HepG2 (cell line): ENCODE results near the gene GNG12. TPM values are rescaled to one million over a fixed set of nuclear protein-coding genes. Genes with fewer than 3 reads are reported as not detected.

Source experiments
- ATAC-seq: fragments of 200-7000 bp; cut with Tn5 transposase; 3 replicates; pipeline ENCODE4 v1.9.1; 2020; ENCODE audit warnings: mild to moderate bottlenecking, moderate library complexity
- BruUV-seq: library from RNA; stranded (reverse); fragments of 400-500 nt; replicated peaks from 2 replicates; lab custom pipeline; 2021; lab: Mats Ljungman, UMichigan
- CTCF ChIA-PET: fragments of 300-600 bp; formaldehyde crosslinking; extraction: SDS; loops from one replicate; lab custom pipeline; 2021; ENCODE audit warnings: low total read pairs, inconsistent platforms, low intra/inter-chr PET ratio; lab: Yijun Ruan, JAX
- POLR2A ChIA-PET: fragments of 350-600 bp; sonication (Branson Sonifier 250); formaldehyde crosslinking; loops from one replicate; lab custom pipeline; 2020; ENCODE audit warnings: antibody characterized with exemption, inconsistent platforms; lab: Yijun Ruan, JAX
- DNase-seq: peaks from one replicate; pipeline ENCODE4 v3.0.0-alpha.2; 2015; ENCODE audit warnings: low spot score
- FAIRE-seq: peaks from 3 replicates; lab custom pipeline; 2011; peaks lifted over from hg19 to GRCh38; lab: Jason Lieb, UNC
- H2AFZ ChIP-seq: one replicate; pipeline ENCODE4 v1.6.1; 2011; ENCODE audit warnings: low read length, inconsistent platforms
- H3K27ac ChIP-seq: fragments of 300-600 bp; 3 replicates; pipeline ENCODE4 v1.8.0; 2011; ENCODE audit warnings: mixed run types, mild to moderate bottlenecking, mixed read lengths, low read length, inconsistent platforms; ENCODE audit not compliant: insufficient read depth; ENCODE audit errors: extremely low read length
- H3K27me3 ChIP-seq, 2 experiments: fragments of 200-600 bp in 1 of 2; 2 replicates in 1 of 2; 3 replicates in 1 of 2; pipeline versions ENCODE4 v1.6.0 to v1.8.0; 2011; ENCODE audit warnings: low read length in 2 of 2, mild to moderate bottlenecking in 2 of 2, moderate library complexity in 2 of 2, inconsistent platforms in 1 of 2; ENCODE audit not compliant: insufficient read depth in 2 of 2, control insufficient read depth in 1 of 2
- H3K36me3 ChIP-seq, 2 experiments: fragments of 200-600 bp in 1 of 2; replicated peaks in 1 of 2; 2 replicates in 1 of 2; 3 replicates in 1 of 2; pipeline versions ENCODE4 v1.5.1 to v1.8.0; 2011; ENCODE audit warnings: low read length in 2 of 2, inconsistent platforms in 1 of 2; ENCODE audit not compliant: insufficient read depth in 2 of 2, control insufficient read depth in 1 of 2
- H3K4me1 ChIP-seq: 2 replicates; pipeline ENCODE4 v1.5.1; 2012; ENCODE audit warnings: low read length, inconsistent platforms; ENCODE audit not compliant: insufficient read depth
- H3K4me2 ChIP-seq: 2 replicates; pipeline ENCODE4 v1.6.0; 2011; ENCODE audit warnings: low read depth, low read length, inconsistent platforms
- H3K4me3 ChIP-seq, 3 experiments: fragments of 200-600 bp in 1 of 3; sonication (generic), shearing (Covaris generic) in 1 of 3; replicated peaks in 1 of 3; 2 replicates each; pipeline ENCODE4 v1.5.1; 2011 to 2016; ENCODE audit warnings: low read length in 3 of 3, inconsistent platforms in 2 of 3, low read depth in 2 of 3, mild to moderate bottlenecking in 2 of 3, control low read depth in 1 of 3, mixed read lengths in 1 of 3; ENCODE audit not compliant: insufficient read depth in 1 of 3
- H3K79me2 ChIP-seq: one replicate; pipeline ENCODE4 v1.6.1; 2011; ENCODE audit warnings: low read length, inconsistent platforms; ENCODE audit not compliant: insufficient read depth
- H3K9ac ChIP-seq: 2 replicates; pipeline ENCODE4 v1.6.0; 2011; ENCODE audit warnings: mild to moderate bottlenecking, low read depth, low read length, inconsistent platforms; ENCODE audit not compliant: insufficient read depth
- H3K9me3 ChIP-seq: 2 replicates; pipeline ENCODE4 v1.5.1; 2012; ENCODE audit warnings: mild to moderate bottlenecking, low read length
- H4K20me1 ChIP-seq: 2 replicates; pipeline ENCODE4 v1.6.0; 2011; ENCODE audit warnings: inconsistent platforms, mild to moderate bottlenecking, low read length, moderate library complexity; ENCODE audit not compliant: insufficient read depth
- AGO2 ChIP-seq: fragments of 200-400 bp; formaldehyde crosslinking; optimal IDR thresholded peaks from 2 replicates; pipeline ENCODE3; 2017; ENCODE audit warnings: mild to moderate bottlenecking, low read depth, low read length, moderate library complexity
- ATM ChIP-seq: fragments of 450-650 bp; IDR thresholded peaks from 2 replicates; pipeline ENCODE4 v1.7.1; 2017; ENCODE audit warnings: mild to moderate bottlenecking, borderline replicate concordance
- KDM2A ChIP-seq: sonication (generic); formaldehyde crosslinking; IDR thresholded peaks from 2 replicates; pipeline ENCODE4 v1.4.0; 2020; ENCODE audit warnings: low read depth, missing genetic modification reagents, borderline replicate concordance
- MIER3 ChIP-seq: IDR thresholded peaks from 2 replicates; pipeline ENCODE4 v1.6.1; 2016; ENCODE audit warnings: missing compliant biosample characterization, borderline replicate concordance
- POLR2AphosphoS2 ChIP-seq: IDR thresholded peaks from 2 replicates; pipeline ENCODE4 v1.6.1; 2011; ENCODE audit warnings: low read depth, low read length, improper control_type of control experiment
- RBFOX2 ChIP-seq: fragments of 200-400 bp; formaldehyde crosslinking; IDR thresholded peaks from 2 replicates; pipeline ENCODE4 v1.6.1; 2017; ENCODE audit warnings: low read depth, mild to moderate bottlenecking, low read length
- THYN1 ChIP-seq: sonication (generic); formaldehyde crosslinking; IDR thresholded peaks from 2 replicates; pipeline ENCODE4 v1.8.1; 2023; ENCODE audit warnings: low read depth, mild to moderate bottlenecking, moderate library complexity, missing genetic modification reagents, borderline replicate concordance
- ZC3H13 ChIP-seq: sonication (generic); formaldehyde crosslinking; IDR thresholded peaks from 2 replicates; pipeline ENCODE4 v1.8.1; 2023; ENCODE audit warnings: mild to moderate bottlenecking, missing genetic modification reagents, moderate library complexity
- ZIK1 ChIP-seq: sonication (generic); formaldehyde crosslinking; IDR thresholded peaks from 2 replicates; pipeline ENCODE4 v1.5.0; 2020; ENCODE audit warnings: mild to moderate bottlenecking, low read depth, missing genetic modification reagents, borderline replicate concordance
- ZMAT3 ChIP-seq: sonication (generic); formaldehyde crosslinking; conservative IDR thresholded peaks from 2 replicates; pipeline ENCODE4 v1.7.0; 2021; ENCODE audit warnings: missing genetic modification reagents
- ZNF251 ChIP-seq: sonication (generic); formaldehyde crosslinking; IDR thresholded peaks from 2 replicates; pipeline ENCODE4 v1.9.0; 2021; ENCODE audit warnings: mild to moderate bottlenecking, missing genetic modification reagents
- ZNF614 ChIP-seq: IDR thresholded peaks from 2 replicates; pipeline ENCODE4 v1.6.1; 2018; ENCODE audit warnings: missing biosample characterization, missing genetic modification reagents, inconsistent platforms, borderline replicate concordance
- ZSCAN9 ChIP-seq: IDR thresholded peaks from 2 replicates; pipeline ENCODE4 v1.6.1; 2016; ENCODE audit warnings: borderline replicate concordance
- WGBS: methylation state at CpG from one replicate; pipeline ENCODE4 v1.1.6; 2017; ENCODE audit warnings: low lambda C conversion rate; 5-methylcytosine and 5-hydroxymethylcytosine counted together
- in situ Hi-C: cut with HindIII; loops from 2 replicates; pipeline ENCODE4 v1.10.0; 2017; ENCODE audit warnings: low pct_unique_long_range_greater_than_20kb; ENCODE audit not compliant: extremely low pct_ligation_motif_present
- intact Hi-C: fragments of 100-400 bp; cut with micrococcal nuclease; formaldehyde crosslinking; loops from one replicate; pipeline ENCODE4 v1.10.0; 2022; ENCODE audit not compliant: unreplicated experiment
- polyA plus RNA-seq, 8 experiments: library from polyadenylated mRNA; depleted of rRNA in 3 of 8; stranded (reverse) in 7 of 8; unstranded in 1 of 8; fragments of >200 nt; fragmentation: Illumina TruSeq in 4 of 8; extraction: Trizol in 4 of 8; gene quantifications; 2 replicates each; pipeline versions ENCODE4 v1.2.1 to v1.2.3, GENCODE V29; 2011 to 2016; ENCODE audit warnings: low read depth in 4 of 8, missing spikeins in 1 of 8, mixed read lengths in 1 of 8; ENCODE audit not compliant: insufficient read depth in 1 of 8
- total RNA-seq, 5 experiments: library from RNA; depleted of rRNA; stranded (reverse); fragments of >200 nt; fragmentation: Illumina TruSeq; extraction: Trizol; gene quantifications; 2 replicates each; pipeline ENCODE4 v1.2.3, GENCODE V29; 2016; ENCODE audit warnings: low read depth in 1 of 5

The GNG12 gene
- total and polyA plus RNA-seq, 2 of the 13 experiments (the other 11 are each of a cell fraction or from before 2014, with no cell fraction given), result 0.11 TPM

DNA sequence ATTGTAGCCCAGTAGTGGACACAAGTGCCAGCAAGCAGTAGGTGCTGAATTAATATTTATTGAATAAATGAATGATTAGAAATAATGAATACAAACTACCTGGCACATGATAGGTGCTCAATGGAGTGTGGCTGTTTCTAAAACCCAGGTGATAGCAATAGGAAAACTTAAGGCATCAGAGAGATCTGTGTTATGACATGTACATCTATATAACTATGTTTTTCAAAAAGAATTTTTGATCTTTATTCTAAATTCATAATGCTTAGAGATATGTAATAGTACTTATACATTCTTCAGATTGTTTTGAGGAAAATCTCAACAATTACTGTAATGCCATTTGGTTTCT lies 143.3 kb downstream of the GNG12 start (continued):
- TF ChIP-seq THYN1 (no peak), AGO2 (no peak), KDM2A (CRISPR knock-in tag) (no peak), MIER3 (CRISPR knock-in tag) (no peak), ZNF251 (CRISPR knock-in tag) (no peak), ATM (no peak), ZIK1 (no peak)
- TF ChIP-seq, all 625 proteins: peak for 0

DNA sequence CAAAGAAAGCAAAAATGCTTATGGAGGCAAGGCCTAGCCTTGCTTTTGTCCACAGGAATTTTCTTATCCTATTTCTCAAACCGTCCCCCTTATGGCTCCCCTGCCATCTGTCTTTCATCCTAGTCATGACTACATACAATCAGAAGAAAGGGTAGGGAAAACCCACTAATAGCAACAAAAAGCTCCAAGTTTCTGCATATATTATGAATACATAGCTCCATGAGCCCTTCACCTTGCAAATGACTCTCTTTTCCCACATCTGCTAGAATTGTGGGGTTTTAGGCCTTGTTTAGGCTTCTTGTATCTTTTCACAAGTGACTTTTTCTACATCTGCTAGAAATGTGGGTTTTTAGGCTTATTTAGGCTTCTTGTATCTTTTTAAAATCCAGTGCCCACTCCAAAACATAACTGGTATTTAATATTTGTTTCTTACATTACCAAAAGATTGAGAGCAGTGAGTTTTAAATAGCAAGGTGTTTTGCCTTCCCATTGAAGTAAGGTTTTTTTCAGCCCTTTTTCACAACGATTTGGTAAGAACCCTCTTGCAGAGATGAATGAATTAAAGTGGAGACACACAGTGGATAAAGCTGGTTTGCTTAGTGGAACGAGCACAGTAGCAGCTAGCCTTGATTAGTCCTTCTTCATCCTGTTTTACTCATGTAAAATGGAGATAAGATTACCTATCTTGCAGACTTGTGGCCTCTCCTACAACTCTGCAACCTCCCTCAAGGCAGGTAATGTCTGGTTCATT lies 143.8 kb downstream of the GNG12 start:
- ChIA-PET POLR2A (interaction anchor here (1.0 to 2.2 kb wide), 5 partner anchors 11 to 149 kb away, joined by 3 to 11 read pairs (median 3); no protein-coding TSS in a partner anchor), CTCF (no interaction called here)
- peaks cover 1 to 14% of the 10 kb centered on the region in 2 experiments; a peak in 2 of 5 replicates for H3K36me3 ChIP-seq
- H3K27ac ChIP-seq, result peak overlapping the region; percentile 6
- FAIRE-seq (no peak), DNase-seq (no peak), ATAC-seq (no peak)
- peaks cover 15% of the 10 kb centered on the region for H4K20me1 ChIP-seq
- TF ChIP-seq ZNF614 (CRISPR knock-in tag), result no peak
- TF ChIP-seq ZSCAN9, result no peak
- no peak for TF ChIP-seq ZMAT3 (CRISPR knock-in tag)
- 0 out of 2 replicates have a peak, but pooled peaks have one; percentile 31 for TF ChIP-seq ZC3H13
- TF ChIP-seq RBFOX2, result peak; percentile 82
- peak; percentile 2 for TF ChIP-seq AGO2
- peak; percentile 40; the same call in 1 of the 2 replicates for TF ChIP-seq POLR2AphosphoS2
- no peak overlapping the region for H3K4me2 ChIP-seq
- no peaks in the 10 kb centered on the region for H3K9me3 ChIP-seq
- peaks cover 28% of the 10 kb centered on the region for H3K79me2 ChIP-seq
- in situ Hi-C loops (loop anchor here (5.0 to 10.0 kb wide), 2 partner anchors 73 to 125 kb away; no protein-coding TSS in a partner anchor), intact Hi-C loops (loop anchor here (1.0 to 5.0 kb wide), 3 partner anchors 8 to 262 kb away; no protein-coding TSS in a partner anchor)
- 71% methylated on average over 3 of the region's 3 CpGs for WGBS
- H3K4me1 ChIP-seq, result peaks cover 27% of the 10 kb centered on the region
- H2AFZ ChIP-seq, result no peak overlapping the region
- no peak overlapping the region for H3K9ac ChIP-seq
- no TSS peak for BruUV-seq
- no peak overlapping the region for H3K4me3 ChIP-seq
- no peaks in the 10 kb centered on the region; a peak in 1 of 5 replicates for H3K27me3 ChIP-seq
